HG03280 (cell line): Measurements from ENCODE around the gene CNTROB.

Source experiments
- ATAC-seq: cut with Tn5 transposase; IDR thresholded peaks from one replicate; pipeline ENCODE4 v1.9.1; 2021; ENCODE audit warnings: mild to moderate bottlenecking, moderate library complexity; ENCODE audit not compliant: unreplicated experiment

Gene CNTROB

DNA sequence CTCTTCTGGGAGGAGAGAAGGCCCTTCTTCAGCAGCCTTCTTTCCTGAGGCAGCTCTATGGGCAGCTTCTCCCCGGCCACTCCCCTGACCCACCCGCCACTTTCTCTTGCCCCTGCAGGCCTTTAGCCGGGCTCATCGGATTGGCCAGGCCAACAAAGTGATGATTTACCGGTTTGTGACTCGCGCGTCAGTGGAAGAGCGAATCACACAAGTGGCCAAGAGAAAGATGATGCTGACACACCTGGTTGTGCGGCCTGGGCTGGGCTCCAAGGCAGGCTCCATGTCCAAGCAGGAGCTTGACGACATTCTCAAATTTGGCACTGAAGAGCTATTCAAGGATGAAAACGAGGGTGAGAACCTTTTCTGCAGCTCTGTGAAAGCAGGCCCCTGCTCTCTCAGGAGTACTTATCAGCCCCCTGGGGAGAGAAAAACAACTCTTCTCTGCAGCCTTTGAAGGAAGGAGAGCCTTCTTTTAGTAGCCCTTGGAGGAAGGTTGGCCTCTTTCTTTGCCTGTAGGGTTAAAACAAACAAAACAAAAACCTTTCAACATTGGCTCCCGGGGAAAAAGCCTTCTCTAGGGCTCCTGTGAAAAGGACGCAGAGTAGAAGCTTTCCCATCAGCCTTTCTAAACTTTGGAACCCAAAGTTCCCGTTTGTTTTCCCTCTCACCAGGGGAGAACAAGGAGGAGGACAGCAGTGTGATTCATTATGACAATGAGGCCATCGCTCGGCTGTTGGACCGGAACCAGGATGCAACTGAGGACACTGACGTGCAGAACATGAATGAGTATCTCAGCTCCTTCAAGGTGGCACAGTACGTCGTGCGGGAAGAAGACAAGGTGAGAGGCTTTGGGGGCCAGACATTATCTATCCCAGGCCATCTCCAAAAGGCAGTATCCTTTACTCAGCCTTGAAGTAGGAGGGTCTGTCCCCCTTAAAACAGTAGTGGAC is 28.6 kb upstream of the CNTROB start:
- ATAC-seq, result no peak

DNA sequence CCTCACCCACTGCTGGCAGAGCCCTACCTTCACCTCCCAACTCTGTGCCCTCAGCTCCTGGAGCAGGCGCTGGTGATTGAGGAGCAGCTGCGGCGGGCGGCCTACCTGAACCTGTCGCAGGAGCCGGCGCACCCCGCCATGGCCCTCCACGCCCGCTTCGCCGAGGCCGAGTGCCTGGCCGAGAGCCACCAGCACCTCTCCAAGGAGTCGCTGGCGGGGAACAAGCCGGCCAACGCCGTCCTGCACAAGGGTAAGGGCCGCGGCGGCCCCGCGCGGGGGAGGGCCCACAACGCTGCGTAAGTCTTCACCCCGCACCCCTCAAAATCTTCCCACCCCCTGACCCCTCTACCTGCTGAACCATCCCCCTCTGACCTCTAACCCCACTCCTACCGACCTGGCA is 22.9 kb upstream of the CNTROB start:
- no peak for ATAC-seq

DNA sequence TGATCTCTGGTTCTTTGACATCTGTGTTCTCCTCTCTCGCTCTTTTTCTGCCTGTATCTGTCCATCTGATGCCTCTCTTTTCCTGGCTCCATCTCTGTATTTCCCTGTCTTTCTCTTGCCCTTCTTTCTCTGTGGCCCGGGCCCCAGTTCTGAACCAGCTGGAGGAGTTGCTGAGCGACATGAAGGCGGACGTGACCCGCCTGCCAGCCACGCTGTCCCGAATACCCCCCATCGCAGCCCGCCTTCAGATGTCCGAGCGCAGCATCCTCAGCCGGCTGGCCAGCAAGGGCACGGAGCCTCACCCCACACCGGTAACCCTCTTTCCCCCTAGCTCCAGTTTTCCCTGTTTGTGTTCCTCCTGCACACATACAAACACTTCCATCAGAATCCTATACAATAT is 21.7 kb upstream of the CNTROB start:
- ATAC-seq, result no peak

DNA sequence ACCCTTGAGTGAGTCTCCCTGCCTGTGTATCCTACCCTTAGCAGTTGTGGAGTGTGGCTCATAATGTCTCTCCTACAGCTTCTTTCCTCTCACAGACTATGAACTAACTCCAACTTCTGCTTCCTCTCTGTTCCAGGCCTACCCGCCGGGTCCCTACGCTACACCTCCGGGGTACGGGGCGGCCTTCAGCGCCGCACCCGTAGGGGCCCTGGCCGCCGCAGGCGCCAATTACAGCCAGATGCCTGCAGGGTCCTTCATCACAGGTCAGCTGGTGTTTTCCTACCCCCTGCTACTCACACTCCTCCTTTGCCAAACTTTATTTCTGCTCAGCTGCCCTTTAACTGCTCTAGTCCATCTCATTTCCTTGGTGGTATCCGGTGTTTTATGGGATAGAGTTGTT is 21.3 kb upstream of the CNTROB start:
- ATAC-seq, result no peak

DNA sequence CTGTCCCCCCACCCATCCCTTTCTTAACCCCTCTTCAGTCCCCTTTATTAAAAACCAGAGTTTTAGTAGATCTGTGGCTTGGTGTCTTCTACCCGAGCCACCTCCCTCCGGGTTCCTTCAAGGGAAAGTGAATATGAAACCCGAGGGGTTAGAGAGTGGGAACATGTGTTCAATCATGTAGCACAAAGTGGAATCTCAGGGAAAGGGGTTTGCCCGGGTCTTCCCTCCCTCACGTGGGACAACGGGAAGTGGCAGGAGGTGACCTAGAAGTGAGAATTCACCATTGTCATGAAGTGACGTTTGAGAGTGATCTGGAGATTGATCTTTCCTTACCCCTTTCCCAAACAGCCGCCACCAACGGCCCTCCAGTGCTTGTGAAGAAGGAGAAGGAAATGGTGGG is 20.9 kb upstream of the CNTROB start:
- ATAC-seq, result no peak

DNA sequence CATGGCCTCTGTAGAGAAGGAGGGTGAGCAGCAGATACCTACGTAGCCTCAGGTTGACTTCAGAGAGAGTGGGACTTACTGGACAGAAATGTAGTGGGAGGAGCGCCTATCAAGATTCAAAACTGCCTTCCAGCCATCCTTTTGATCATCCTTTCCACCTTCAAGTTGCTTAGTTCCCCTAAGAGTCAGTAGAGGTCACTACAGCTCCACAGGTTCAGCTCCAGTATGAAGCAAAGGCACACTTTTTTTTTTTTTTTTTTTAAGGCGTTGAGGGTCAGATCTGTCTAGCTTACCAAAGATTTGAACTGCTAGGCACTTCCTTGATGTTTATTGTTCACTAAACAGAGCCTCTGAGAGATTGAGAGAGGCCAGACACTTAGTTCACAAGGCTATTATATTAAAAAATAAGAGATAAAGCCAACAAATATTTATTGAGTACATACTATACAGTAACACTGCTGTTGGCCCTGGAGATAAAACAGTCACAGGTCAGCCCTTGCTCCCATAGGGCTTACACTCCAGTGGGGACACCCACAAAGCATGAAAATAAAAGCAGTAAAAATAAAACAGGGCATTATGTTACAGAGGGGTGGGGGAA is 19.0 kb upstream of the CNTROB start:
- ATAC-seq, result no peak

DNA sequence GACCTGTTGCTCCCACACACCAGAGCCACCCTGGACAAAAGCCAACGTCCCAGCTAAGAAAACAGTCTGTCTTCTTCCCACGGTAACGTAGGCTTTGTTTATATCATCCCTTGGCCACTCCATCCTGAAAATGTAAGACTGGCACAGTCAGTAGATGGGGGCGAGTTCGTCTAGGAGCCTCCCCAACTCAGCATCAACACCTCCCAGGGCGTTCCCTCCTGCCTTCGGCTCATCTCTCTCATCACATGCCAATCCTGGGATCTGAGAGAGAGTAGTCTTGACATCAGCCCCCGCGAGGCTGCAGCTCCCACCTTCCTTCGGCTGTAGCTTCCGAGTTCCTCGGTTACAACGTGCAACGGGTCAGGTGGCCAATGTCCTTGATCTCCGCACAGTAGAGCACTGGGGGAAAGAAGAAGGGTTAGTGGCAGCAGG is 16.8 kb upstream of the CNTROB start:
- ATAC-seq, result no peak

DNA sequence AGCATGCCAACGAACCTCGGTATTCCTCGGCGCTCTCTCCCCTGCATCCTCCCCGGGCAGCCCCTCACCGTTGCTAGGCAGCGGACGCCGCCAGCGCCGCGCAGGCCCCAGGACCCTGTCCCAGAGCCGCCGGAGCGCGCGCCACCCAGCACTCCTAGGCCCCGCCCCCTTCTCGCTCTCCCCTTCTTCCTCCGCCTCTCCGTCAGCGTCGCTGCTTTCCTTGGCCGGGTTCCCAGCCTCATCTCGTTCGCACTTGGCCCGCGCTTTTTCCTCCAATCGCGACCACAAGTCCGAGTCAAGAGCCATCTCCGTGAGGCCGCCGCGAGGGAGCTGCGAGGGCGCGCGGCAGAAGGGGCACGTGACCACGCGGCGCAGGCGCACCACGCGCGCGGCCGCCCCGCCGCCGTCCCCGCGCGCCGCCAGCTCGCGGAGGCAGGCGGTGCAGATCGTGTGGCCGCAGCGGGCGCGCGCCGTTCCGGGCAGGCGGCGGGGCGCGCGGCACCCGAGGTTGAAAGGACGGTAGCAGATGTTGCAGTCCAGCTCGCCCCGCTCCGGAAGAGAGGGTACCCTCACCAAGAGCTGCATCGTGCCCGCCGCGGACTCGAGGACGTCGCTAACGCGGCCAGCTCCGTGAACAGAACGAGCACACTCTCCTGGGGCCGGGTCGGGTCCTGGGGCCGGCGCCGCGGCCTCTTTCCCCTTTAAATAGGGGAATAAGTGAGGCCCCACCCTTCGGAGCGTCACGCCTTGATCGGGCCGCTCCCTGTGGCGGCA is 16.2 kb upstream of the CNTROB start, which contains the start of gene RNF227:
RNF227 (minus strand) TSS at position 679 of the 774 bp plus-strand sequence; CDS start at position 585, 94 bp downstream.
- peak; percentile 74 for ATAC-seq

DNA sequence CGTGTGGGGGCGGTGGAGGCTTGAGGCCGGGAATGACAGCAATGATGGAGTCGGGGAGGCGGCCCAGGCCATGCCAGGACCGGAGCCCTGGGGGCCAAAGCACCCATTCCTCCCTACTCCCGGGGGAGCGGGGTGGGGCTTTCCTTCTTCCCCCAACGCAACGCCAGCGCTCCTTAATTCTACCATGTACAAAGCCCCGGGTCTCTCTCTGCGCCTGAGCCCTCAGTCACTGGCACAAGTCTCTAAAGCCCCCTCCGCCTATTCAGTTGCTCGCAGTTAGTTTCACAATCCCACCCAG is 15.7 kb upstream of the CNTROB start:
- ATAC-seq, result no peak

DNA sequence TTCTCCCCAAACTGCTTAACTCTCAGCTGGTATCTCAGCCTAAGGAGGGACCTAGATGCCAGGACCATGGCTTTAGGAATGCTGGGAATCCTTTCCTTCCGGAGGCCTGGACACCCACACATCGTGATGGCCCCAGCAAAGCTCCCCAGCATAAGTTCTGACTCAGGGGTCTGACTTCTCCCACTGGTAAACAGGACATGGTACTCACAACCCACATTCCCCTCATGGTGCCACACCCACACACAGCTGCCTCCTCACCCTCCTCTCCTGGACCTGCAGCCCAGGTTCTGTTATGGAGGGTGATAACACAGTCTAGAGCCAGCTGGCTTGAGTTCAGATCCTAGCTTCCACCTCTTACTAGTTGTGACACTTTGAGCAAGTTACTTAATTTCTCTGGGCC is 15.2 kb upstream of the CNTROB start:
- ATAC-seq, result no peak

DNA sequence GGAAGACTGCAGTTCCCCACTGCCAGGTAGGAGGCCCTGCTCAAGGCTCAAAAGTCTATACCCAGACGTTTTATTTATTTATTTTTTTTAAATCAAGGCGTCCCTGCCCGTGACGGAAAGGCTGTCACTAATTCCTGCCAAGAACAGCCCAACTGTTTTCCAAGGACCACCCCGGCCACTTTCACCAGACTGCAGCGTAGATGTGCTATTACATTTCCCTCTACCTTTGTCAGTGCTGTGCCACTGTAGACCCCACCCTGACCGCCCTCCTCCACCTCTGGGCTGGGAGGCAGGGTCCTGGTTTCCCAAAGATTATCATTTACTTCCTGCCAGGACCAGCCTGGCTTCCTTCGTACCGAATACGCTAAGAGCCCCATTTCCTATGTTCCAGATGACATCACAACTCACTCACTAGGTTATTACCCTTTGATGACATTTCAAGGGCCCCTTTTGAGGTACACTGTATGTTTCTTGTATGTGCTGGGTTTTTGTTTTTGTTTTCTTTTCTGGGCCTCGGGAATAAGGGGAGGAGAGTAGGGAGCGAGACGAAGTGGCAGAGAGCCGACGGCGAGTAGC is 9.6 kb upstream of the CNTROB start:
- no peak for ATAC-seq

DNA sequence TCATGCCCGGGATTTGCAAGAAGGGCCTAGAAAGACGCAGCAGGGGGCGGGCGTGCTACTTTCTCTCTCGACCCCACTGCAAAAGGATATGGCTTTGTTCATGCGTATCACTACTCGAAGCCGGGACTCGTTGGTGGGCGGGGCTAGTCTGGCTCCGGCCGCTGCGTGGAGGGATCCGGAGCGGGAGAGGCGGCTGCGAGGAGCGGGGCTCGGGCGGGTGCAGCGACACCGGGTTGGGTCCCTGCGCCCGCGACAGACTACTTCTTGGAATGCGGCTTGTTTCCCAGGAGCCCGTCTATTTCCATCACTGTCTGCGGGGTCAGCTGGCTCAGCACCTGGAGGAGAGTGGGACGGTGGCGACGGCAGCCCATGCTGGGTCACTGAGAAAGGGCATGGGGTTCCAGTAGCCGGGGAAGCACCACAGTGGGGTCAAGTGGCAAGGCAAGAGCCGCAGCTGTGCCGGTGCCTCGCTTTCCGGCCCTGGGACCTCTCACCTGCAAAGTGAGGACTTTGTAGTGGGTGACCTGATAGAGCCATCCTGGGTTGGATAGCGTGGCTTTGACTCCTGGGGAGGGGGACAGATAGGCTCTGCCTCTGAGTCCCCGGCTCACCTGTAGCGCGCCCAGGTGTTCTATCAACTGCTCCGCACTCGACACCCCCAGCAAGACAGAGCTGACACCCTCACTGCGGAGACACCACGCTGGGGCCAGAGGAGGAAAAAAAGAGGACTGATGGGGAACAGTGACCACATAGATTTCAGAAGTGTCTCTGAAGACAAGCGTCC is 9.0 kb upstream of the CNTROB start:
- no peak for ATAC-seq

DNA sequence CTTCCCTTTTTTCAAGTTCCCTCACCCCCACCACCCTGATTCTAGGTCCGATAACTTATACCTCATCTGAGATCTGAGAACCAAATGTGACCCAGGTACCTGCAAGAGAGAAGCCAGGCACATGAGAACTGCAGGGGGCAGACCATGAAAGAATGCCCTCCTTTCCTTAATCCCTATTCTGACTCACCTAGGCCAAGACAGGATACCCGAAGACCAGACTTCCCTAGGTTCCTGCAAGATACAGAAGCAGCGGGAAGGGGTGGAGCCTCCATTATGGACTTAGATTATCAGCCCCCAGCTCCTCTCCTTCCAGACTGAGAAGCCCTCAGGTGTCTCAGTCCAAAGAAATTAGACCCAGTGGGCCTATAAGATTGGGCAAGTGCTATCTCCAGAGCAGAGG is 4.4 kb upstream of the CNTROB start:
- no peak for ATAC-seq

DNA sequence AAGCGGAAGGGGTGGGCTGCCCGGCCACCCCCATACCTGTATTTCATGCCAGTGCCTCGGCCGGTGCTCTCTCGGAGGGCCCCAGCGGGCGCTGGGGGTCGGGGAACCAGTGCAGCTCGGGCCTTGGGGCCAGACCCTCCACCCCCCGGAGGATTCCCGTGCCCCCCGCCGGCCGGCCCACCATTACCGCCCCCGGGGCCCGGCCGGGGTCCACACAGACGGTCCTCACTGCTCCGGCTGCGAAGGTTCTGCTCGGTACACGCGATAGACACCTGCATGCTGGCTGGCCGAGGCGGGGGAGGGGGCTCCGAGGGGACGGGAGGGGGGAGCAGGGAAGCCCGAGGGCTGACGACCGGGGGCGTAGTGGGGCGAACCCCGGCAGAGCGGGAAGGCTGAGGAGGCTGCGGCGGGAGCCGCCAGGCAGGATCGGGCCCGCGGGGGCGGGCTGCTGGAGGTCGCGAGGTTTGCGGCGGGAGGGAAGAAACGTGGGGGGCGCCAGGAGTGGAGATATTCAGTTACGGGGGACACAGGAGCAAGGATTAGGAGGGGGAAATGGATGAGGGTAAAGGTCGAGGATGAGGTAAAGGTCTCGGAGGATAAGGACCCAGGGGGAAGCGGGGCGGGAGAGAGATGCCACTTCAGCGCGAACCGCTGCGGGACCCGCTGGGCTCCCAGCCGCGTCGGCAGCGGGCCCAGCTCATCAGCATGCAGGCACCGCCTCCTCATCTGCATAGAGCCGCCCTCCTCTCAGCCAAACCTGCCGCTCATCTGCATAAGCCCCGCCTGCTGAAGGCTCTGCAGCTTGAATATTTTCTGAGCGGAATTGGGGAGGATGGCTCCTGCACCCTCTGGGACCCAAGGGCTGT is 2.6 kb upstream of the CNTROB start, which contains the start of gene KCNAB3:
KCNAB3 (minus strand) TSS at position 699 of the 866 bp plus-strand sequence; CDS start at position 278, 421 bp downstream.
- ATAC-seq, result no peak

DNA sequence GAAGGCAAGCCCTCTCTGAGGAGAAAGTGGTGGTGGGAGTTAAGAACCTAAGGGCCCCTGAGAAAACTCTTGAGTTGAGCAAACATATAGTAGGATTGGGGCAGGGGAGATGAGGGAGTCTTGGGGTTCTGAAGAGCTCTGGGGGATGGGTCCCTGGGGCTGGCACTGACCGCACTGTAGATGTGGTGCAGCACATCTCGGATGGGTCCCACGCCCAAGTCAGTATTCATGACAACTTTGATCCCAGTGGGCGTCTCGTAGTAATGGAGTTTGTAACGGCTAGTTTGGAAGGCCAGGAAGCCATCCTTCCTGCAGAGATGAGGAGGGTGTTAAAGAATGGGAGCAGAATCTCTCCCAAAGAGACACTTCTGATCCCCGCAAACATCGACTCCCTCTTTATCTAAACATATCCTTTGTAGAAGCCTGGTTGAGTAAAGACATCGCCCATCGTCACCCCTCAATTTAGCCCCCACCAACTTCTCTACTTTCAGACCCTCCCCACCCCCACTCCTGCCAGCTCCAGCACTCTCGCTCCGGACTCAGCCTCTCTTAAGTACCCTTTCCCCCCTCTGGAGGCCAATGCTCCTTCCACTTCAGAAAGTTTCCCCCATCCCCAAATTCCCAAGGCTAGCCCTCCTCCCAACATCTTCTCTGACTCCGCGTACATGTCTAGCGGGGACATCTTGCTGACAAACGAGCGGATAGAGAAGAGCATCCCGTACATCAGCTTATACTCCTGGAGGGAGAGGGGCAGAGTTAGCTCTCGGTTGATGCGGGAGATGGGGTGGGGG is 970 bp upstream of the CNTROB start:
- ATAC-seq, result no peak

DNA sequence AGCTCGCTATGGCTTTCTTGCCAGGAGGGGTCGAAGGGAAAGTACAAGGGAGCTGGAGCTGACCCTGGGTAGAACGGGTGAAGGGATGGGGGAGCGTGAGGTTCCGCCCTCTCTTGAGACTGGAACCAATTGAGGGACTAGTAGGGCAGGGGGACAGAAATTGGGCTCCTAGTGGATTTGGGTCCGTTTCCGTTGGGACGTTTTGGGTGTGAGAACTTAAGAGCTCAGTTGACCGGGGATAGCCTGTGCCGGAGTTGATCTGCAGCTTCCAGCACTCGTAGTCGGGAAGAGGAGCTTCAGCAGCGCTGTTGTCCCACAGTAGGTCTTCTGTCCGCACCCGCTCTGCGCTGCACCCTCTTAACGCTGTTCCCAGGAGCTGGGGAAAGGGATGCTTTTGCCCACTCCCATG is 481 bp downstream of the CNTROB start:
- ATAC-seq, result peak; percentile 17

DNA sequence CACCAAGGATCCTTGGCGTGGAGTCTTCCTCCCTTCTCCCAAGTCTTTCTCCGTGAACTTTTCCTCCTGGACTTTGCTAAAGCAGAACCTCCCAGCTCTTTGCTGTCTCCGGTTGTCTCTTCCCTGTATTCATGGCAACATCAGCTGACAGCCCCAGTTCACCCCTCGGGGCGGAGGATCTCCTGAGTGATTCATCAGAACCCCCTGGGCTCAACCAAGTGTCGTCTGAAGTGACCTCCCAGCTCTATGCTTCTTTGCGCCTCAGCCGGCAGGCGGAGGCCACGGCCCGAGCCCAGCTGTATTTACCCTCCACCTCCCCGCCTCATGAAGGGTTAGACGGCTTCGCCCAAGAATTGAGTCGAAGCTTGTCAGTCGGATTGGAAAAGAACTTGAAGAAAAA is 943 bp downstream of the CNTROB start:
- no peak for ATAC-seq

DNA sequence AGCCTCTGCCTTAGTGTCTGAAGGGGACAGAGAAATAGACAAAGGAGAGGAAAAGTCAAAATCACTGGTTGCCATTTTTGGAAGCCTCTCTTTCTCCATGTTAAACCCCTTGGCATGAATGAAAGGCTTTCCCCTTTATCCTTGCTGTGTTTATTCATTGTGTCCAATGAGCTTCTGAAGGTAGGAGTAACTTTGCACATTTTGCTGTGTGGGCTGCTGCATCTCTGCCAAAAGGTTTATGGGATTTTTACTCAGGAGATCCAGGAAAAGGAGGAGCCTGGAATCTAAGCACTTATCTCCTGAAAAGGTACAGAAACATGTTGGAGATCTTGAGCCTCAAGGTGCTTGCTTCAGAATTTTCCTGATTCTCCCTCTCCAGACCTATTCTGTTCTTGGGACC is 3.9 kb downstream of the CNTROB start:
- ATAC-seq, result no peak

DNA sequence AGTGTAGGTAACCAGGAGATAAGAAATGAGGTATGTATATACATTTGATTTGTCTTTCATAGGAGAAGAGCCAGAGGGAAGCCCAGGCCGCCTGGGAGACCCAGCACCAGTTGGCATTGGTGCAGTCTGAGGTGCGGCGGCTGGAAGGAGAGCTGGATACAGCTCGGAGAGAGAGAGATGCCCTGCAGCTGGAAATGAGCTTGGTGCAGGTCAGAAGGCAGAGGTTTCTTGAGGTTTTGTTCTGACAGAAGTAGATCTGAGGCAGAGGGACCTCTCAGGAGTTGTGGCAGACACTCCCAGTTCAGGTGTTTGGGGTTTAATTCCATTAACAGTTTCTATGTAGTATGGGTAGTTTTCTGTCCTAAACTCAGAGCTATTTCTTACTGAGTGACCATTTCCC is 8.0 kb downstream of the CNTROB start:
- no peak for ATAC-seq
